GM21390 (cell line): ENCODE measurements around the gene ENDOV.
"Not testable (repeated sequence)": the region's sequence is repeated elsewhere in the genome, so short reads cannot be mapped to it uniquely, and the experiment has no call there.

Source experiments
- ATAC-seq: cut with Tn5 transposase; IDR thresholded peaks from one replicate; pipeline ENCODE4 v1.9.1; 2021; ENCODE audit not compliant: unreplicated experiment

The ENDOV gene

DNA sequence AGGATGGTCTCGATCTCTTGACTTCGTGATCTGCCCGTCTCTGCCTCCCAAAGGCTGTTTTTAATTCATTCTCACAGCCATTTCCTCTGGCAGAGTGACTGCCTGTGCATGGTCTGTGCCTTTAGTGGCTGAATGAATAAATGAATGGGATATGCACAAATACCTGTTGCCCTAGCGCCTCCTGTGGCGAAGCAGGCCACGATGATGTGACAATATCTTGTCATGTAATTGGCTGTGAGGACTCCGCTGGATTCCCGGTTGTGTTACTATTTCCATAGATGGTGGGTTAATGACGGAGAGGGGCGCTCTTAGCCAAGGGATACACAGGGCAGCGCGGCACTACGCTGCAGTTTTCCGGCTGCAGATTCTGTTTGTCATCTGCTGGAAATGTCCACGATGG is 26.8 kb upstream of the ENDOV start:
- no peak for ATAC-seq

DNA sequence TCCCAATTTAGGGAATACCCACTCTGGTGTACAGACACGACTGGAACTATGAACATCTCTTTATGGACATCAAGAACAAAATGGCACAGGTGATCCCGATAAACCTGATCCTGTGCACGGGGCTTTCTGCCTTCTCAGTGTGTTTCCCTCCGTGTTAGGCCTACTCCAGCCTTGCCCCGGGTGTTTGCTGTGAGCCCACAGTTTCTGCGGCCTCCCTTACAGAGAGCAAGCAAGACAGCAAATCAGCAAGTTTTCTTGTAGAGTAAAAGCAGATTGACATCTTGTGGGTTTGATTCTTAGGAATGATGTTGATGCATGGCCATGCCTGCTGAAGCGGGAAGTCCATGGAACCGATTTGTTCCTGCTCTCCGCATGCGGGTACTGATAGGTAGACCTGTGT is 26.4 kb upstream of the ENDOV start:
- ATAC-seq: no peak

DNA sequence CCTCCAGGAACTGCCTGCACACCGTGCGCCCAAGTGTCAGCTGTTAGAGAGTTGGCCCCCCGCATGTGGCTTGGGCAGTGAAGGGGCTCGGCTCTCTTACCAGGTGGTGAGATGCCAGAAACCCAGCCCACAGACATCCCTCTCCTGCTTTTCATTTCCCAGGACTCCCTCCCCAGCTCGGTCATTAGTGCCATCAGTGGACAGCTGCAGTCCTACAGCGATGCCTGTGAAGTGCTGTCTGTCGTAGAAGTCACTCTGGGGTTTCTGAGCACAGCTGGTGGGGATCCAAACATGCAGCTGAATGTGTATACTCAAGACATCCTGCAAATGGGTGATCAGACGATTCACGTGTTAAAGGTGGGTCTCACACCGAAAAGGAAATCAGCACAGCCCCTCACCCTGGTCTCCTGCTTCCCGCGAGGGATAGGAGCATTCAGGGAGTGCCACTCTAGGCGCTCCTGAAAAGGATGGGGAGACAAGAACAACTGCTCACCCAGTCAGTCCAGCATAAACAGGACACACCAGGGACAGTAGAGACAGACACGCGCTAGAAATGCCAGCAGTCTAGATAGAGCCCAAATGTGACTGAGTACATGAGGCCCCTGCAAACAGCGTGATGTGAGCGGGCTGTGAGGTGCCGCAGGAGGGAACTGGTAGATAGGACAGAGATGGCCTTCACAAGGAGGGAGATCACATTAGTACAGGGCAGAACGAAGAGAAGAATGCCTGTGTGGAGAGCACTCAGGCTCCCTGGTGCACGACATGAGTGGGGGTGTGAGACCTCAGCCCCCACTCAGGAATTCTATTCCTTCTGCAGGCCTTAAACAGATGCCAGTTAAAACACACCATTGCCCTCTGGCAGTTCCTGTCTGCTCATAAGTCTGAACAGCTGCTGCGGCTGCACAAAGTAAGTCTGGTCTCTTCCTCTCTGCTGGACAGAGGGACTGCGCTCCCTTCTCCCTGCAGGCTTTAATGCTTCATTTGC is 25.7 kb upstream of the ENDOV start:
- no peak for ATAC-seq

DNA sequence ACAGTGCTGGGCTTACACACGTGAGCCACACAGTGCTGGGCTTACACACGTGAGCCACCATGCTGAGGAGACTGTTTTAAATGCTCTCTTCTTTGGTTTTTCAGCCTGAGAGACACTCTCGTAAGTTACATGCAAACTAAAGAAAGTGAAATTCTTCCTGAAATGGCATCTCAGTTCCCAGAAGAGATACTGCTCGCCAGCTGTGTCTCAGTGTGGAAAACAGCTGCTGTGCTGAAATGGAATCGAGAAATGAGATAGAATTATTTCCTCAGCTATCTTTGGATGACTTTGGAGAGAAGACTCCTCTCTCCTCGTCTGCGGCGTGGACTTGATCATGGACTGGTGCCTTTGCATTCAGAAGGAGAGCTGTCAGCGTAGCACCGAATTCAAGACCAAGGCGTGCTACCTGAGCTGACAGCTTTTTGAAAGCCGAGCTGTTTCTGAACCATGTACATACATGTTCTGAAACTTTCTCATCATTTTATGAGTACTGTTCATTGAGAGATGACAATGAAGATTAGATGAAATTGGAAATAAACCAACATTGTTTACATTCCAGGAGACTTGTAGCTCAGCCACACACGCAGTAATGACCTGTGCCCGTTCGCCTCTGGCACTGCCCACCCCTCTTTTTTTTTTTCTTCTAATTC is 21.6 kb upstream of the ENDOV start:
- ATAC-seq: no peak

DNA sequence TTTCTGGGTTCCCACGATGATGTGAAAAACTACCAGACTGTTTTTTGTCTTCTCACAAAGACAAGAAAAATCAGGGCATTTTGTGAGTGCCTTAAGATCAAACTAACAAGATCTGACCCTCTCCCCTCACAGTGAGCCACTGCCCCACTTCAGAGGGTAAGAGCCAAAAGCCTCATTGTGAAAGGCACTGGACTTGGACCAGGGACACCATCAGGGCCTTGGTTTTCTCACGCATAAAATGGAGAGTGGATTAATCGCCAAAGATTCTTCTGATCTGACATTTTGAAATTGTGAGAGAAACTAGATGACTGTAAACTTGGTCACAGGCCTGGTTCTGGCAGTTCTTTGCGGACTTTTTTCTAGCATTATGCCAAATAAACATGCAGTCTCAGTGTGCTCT is 21.0 kb upstream of the ENDOV start:
- no peak for ATAC-seq

DNA sequence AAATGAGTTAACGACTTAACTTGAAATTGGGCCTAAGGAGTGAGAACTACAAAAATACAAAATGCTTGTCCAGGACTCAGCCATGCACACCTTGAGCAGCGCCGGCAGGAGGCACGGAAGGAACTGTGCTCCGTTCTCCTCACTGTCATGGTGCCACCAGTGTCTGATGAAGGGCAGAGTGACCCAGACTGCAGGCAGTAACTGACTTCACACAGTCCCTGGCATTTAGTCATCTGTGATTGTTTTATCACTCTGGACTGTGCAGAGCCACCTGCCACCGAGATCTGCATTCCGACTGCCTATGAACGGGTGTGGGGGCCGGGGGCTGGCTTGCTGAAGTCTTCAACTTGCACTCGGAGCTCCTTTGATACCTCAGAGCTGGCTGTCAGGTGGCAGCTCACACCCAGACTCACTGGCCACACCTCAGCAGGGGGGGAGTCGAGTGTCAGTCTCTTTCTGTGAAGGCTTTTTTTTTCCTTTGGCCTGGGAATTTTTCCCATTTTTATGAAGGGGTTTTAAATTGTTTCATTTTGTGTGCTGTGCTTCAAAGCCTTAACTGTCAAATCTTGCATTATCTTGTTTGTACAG is 20.2 kb upstream of the ENDOV start:
- no peak for ATAC-seq

DNA sequence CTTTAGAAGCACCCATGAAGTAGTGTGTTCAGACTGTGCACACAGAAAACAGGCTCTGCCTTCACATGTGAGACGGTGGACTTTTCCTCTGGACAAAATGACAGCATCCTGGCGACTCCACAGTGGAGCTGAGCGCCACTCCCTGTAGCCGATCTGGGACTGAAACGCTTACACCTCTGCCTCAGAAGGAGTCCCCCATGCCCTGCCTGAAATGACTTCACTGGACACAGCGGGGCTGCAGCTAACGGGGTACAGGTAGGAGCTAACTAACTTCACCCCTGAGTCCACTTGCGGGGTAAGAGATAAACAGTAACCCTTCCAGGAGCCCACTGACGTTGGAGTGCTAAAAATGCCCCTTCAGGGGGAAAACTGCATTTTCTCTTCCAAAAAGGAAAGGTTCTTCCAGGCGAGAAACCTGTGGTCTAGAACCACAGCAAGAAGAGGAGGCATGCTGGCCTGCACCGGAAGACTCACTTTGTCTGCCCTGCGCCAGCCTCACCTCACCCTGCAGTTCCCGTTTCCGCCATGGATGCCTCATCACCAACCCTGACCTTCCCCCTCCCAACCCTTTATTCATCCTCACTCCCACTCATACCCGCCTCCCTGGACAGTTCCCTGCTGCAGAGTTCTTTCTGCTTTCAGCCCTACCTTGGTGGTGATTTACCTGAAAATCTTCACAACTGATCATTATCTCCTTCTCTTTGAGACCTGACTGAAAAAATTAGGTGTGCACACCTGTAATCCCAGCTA is 19.4 kb upstream of the ENDOV start:
- no peak for ATAC-seq

DNA sequence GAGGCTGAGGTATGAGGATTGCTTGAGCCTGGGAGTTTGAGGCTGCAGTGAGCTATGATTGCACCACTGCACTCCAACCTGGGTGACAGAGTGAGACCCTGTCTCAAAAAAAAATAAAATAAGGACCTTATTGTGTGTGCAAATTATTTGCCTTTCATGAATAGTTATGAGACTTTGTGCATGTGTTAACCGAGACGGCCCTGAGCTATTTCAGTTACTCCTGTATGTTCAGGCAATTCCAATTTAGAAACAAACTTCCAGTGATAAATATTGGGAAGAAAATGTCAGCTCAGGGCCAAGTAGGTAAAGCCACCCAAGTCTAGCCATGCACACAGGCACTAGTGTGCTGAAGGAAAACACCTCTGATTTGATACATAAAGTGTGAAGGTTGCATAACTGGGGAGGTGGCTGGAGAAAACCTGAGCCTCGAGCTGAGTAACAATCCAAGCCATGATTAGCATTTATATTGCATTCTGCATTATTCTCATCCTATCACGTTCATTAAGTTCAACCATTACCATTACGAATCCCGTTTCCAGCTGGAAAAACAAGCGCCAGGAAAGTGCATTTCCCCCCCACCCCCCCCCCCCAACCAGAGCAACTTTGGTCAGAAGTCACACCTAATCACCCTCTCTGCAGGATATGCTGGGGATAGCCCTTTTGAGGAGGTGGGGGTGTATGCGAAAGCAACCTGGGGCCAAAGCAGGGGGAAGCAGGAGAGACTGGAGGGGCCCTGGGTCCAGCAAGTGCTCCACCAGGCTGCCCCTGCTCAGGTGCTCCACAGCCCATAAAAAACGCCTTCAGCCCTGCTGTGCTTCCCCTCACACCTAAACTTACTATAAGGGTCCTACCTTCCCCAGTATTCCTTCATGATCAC is 18.6 kb upstream of the ENDOV start:
- ATAC-seq: no peak

DNA sequence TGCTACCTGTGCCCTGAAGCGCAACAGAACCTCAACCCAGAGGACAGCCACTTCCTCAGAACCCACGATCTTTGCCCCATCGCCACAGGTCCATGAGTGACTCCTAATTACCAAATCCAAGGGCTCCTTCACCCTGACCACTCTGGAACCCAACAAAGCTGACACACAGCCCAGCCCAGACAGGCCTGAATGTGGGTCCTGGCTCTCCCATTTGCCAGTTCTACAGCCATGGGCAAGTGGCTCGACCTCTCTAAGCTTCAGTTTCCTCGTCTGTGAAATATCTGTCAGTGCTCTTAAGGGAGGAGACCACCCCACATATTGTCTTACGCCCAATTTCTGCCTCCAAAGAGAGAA is 18.0 kb upstream of the ENDOV start:
- no peak for ATAC-seq

DNA sequence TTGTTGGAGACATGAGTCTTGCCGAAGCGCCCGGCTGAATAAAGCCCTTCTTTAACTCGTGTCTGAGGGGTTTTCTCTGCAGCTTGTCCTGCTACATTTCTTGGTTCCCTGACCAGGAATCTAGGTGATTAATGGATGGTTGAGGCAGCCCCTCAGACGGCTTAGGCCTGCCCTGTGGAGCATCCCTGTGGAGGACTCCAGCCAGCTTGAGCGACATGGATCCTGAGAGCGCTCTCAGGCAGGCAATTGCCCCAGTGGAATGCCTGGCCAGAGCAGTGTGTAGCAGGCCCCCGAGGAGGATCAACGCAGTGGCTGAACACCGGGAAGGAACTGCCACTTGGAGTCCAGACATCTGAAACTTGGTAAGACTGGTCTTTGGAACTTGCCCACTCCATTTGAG is 17.3 kb upstream of the ENDOV start:
- ATAC-seq: no peak

DNA sequence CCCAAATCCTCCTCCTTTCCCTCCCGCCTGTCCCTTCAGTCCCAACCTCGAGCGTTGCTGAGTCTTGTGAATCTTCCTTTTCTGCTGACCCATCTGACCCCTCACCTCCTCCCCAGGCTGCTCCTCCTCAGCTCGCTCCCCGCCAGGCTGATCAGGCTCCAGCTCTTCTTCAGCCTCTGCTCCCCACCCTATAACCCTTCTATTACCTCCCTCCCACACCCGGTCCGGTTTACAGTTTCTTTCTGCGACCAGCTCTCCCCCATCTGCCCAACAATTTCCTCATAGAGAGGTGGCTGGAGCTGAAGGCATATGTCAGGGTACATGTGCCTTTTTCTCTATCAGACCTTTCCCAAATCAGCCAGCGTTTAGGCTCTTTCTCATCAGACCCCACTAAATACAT is 13.9 kb upstream of the ENDOV start:
- ATAC-seq: not testable (repeated sequence)

DNA sequence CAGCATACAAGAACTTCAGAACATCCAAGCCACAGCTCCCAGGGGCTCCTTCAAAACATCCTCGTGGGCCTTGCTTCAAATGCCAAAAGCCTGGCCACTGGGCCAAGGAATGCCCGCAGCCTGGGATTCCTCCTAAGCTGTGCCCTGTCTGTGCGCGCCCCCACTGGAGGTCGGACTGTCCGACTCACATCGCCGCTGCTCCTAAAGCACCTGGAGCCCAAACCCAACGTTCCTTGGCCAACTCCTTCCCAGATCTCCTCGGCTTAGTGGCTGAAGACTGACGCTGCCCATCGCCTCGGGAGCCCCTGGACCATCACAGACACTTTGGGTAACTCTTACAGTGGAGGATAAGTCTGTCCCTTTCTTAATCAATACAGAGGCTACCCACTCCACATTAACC is 12.9 kb upstream of the ENDOV start:
- not testable (repeated sequence) for ATAC-seq

DNA sequence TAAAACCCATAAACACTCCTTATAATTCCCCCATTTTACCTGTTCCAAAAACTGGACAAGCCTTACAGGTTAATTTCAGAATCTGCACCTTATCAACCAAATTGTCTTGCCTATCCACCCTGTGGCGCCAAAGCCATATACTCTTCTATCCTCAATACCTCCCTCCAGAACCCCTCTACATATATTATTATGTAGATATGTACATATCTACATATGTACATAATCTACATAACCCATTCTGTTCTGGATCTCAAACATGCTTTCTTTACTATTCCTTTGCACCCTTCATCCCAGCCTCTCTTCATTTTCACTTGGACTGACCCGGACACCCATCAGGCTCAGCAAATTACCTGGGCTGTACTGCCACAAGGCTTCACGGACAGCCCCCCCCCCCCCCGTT is 12.0 kb upstream of the ENDOV start:
- ATAC-seq: no peak

DNA sequence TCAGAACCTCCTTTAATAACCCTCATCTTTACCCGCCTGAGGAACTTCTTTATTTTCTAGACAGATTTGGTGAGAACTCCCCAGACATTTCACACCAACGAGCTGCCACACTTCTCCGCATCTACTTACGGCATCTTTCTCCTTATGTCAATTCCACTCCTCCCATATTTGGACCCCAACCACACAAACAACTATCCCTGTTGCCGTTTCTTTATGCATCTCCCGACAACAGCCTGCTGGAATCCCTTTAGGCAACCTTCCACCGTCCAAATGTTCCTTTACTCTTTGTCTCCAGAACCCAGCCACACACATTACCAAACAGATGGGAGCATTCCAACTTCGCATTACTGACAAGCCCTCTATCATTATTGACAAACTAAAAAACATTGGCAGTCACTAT is 8.8 kb upstream of the ENDOV start:
- no peak for ATAC-seq

DNA sequence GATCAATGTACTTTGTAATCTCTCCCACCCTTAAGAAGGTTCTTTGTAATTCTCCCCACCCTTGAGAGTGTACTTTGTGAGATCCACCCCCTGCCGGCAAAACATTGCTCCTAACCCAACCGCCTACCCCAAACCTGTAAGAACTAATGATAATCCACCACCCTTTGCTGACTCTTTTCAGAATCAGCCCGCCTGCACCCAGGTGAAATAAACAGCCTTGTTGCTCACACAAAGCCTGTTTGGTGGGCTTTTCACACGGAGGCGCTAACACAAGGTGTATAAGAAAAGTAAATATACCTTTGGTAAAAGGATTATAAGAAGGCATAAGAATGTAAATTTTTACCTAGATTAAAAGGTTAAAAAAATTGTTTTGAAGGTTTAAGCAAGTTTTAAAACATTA is 7.0 kb upstream of the ENDOV start:
- not testable (repeated sequence) for ATAC-seq

DNA sequence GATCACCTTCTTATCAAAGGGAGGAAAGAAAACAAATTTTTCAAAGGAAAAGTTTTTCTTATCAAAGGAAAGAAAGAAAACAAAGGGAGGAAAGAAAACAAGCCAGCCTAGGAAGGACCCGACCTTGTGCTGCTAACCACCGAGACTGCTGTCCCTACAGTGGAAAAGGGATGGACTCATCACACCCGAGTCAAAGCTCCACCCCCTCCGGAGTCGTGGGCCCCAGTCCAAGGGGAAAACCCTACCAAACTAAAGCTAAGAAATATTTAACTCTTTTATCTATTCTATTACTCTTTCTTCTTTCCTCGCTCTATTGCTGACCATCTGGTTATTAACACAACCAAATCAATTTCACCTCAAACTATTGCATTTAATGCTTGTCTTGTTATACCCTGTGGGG is 6.1 kb upstream of the ENDOV start:
- ATAC-seq: no peak

DNA sequence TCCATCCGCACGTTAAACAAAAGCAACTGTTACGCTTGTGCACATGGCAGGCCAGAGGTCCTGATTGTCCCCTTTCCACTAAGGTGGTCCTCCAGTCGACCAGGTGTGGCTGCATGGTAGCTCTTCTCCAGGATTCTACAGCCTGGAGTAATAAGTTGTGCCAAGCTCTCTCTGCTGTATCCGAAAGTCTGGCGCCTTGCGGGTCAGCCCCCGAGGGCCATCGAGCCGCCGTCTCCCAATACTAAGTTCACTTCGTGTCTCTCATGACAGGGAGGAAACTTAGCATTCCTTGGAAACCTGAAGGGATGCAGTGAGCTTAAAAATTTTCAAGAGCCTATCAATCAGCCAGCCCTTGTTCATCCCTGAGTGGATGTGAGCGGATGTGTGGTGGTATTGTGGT is 5.3 kb upstream of the ENDOV start:
- ATAC-seq: no peak

DNA sequence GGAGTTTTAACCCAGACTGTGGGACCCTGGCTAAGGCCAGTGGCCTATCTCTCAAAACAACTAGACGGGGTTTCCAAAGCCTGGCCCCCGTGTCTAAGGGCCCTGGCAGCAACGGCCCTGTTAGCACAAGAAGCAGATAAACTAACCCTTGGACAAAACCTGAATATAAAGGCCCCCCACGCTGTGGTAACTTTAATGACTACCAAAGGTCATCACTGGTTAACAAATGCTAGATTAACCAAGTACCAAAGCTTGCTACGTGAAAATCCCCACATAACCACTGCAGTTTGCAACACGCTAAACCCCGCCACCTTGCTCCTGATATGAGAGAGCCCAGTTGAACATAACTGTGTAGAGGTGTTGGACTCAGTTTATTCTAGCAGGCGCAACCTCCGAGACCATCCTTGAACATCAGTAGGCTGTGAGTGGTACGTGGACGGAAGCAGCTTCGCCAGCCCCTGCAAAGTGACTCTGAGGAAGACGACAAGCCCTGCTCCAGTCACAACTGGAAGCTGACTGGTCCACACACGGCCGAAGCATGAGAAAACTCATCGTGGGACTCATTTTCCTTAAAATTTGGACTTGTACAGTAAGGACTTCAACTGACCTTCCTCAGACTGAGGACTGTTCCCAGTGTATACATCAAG is 4.4 kb upstream of the ENDOV start:
- ATAC-seq: not testable (repeated sequence)

DNA sequence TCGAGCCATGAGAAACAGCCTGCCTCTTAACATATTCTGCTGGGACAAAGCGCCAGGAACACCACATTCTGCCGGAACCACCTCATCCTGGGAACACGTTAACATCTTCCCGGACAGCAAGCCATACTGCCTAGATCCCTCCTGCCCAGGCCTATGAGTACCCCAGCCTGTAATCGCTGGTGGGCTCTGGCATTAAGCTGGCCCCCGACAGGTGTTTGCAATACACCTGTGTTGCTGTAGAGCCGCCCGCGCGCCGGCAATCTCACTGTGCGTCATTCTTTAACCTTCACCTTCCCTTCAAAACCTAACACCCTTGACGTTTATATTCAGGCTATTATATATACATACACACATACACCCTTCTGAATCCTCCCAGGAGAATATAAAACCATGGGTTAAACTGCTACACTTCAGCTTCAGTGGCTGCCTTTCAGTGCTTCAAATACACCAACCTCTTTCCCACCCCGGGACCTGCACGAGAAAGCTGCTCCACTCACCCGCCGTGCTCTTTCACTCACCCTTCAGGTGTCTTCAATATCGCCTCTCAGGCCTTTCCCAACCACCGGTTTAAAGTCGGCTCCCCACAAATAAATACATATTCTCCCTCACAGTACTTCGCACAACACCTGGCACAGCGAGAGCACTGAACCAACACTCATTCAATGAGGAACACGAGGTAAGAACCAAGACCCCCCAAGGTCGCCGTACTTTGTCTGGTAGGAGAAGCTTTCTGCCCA is 1.0 kb upstream of the ENDOV start:
- no peak for ATAC-seq

DNA sequence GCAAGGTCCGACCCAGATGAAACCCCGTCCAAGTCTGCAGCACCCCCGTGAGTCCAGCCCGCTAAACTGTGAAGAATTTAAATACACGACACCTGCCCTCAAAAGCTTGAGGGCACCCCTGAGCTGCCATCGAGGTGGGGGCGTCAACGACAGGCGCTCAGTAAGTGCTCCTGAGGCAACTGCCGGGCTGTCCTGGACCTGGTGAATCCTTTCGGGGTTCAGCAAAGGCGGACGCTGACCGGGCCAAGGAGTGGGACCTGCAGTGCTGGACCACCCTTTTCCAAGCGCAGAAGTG is 512 bp upstream of the ENDOV start:
- ATAC-seq: peak; percentile 18
